Neural cell (in vitro differentiated cells): Measurements from ENCODE around the gene TMCC1. TPM values are rescaled to one million over a fixed set of nuclear protein-coding genes. Genes with fewer than 3 reads are reported as not detected.

Source experiments
- H2AFZ ChIP-seq: fragments of 200-600, 300-800 bp; sonication (generic), shearing (Covaris generic); 2 replicates; pipeline ENCODE4 v1.6.0; 2014; ENCODE audit warnings: low read depth, mild to moderate bottlenecking, antibody characterized with exemption, low read length, moderate library complexity
- H3F3A ChIP-seq: fragments of 200-600 bp; shearing (Covaris generic); 2 replicates; pipeline ENCODE4 v1.6.1; 2016; ENCODE audit warnings: mild to moderate bottlenecking, moderate library complexity, mixed read lengths, antibody characterized with exemption, low read length; ENCODE audit not compliant: insufficient read depth, poor library complexity, severe bottlenecking
- H3K27ac ChIP-seq: fragments of 200-600, 300-800 bp; sonication (generic), shearing (Covaris generic); 2 replicates; pipeline ENCODE4 v1.5.1; 2014; ENCODE audit warnings: mild to moderate bottlenecking, low read length, moderate library complexity
- H3K27me3 ChIP-seq: fragments of 300-800, 200-600 bp; sonication (generic), shearing (Covaris generic); 2 replicates; pipeline ENCODE4 v1.6.0; 2014; ENCODE audit warnings: mild to moderate bottlenecking, low read depth, low read length, moderate library complexity; ENCODE audit not compliant: insufficient read depth
- H3K36me3 ChIP-seq: fragments of 300-800, 200-600 bp; sonication (generic), shearing (Covaris generic); 2 replicates; pipeline ENCODE4 v1.5.1; 2014; ENCODE audit warnings: mild to moderate bottlenecking, antibody characterized with exemption, low read length, moderate library complexity; ENCODE audit not compliant: insufficient read depth
- H3K4me2 ChIP-seq: fragments of 300-800, 200-600 bp; sonication (generic), shearing (Covaris generic); 2 replicates; pipeline ENCODE4 v1.6.0; 2014; ENCODE audit warnings: mild to moderate bottlenecking, low read length
- H3K4me3 ChIP-seq: fragments of 300-800, 200-600 bp; sonication (generic), shearing (Covaris generic); 2 replicates; pipeline ENCODE4 v1.5.1; 2014; ENCODE audit warnings: mild to moderate bottlenecking, low read length, moderate library complexity
- H3K79me2 ChIP-seq: fragments of 200-600 bp; shearing (Covaris generic); replicated peaks from 2 replicates; pipeline ENCODE4 v1.6.0; 2014; ENCODE audit warnings: mild to moderate bottlenecking, low read length, moderate library complexity; ENCODE audit not compliant: insufficient read depth
- H3K9ac ChIP-seq: fragments of 300-800, 200-600 bp; sonication (generic), shearing (Covaris generic); 2 replicates; pipeline ENCODE4 v1.6.1; 2016; ENCODE audit warnings: mild to moderate bottlenecking, low read length, mixed read lengths
- H3K9me2 ChIP-seq: fragments of 200-600 bp; shearing (Covaris generic); 2 replicates; pipeline ENCODE4 v1.6.1; 2016; ENCODE audit warnings: mild to moderate bottlenecking, low read length, mixed read lengths; ENCODE audit not compliant: insufficient read depth
- H3K9me3 ChIP-seq: fragments of 200-600, 300-800 bp; sonication (generic), shearing (Covaris generic); 2 replicates; pipeline ENCODE4 v1.6.1; 2016; ENCODE audit warnings: mild to moderate bottlenecking, mixed run types, low read length, moderate library complexity, mixed read lengths
- H4K20me1 ChIP-seq: fragments of 200-600 bp; shearing (Covaris generic); 2 replicates; pipeline ENCODE4 v1.6.1; 2016; ENCODE audit warnings: mild to moderate bottlenecking, mixed run types; ENCODE audit not compliant: insufficient read depth
- CTCF ChIP-seq: fragments of 450-650 bp; IDR thresholded peaks from 2 replicates; pipeline ENCODE4 v1.5.1; 2014; ENCODE audit warnings: antibody characterized with exemption, mild to moderate bottlenecking, moderate library complexity; ENCODE audit not compliant: poor library complexity, severe bottlenecking
- EP300 ChIP-seq: fragments of 450-650 bp; conservative IDR thresholded peaks from 2 replicates; pipeline ENCODE4 v1.6.1; 2014; ENCODE audit warnings: antibody characterized with exemption, mild to moderate bottlenecking, moderate library complexity; ENCODE audit not compliant: poor library complexity, severe bottlenecking
- EZH2 ChIP-seq: fragments of 200-600, 300-800 bp; shearing (Covaris generic), sonication (generic); IDR thresholded peaks from 2 replicates; pipeline ENCODE4 v1.6.1; 2014; ENCODE audit warnings: antibody characterized with exemption, low read length, borderline replicate concordance, mild to moderate bottlenecking; ENCODE audit not compliant: insufficient read depth, poor library complexity, severe bottlenecking
- MXI1 ChIP-seq: fragments of 450-650 bp; conservative IDR thresholded peaks from 2 replicates; pipeline ENCODE4 v1.6.1; 2014; ENCODE audit warnings: antibody characterized with exemption, mild to moderate bottlenecking; ENCODE audit not compliant: poor library complexity, severe bottlenecking
- POLR2AphosphoS5 ChIP-seq: IDR thresholded peaks from 2 replicates; pipeline ENCODE4 v1.6.1; 2012
- RAD21 ChIP-seq: fragments of 450-650 bp; conservative IDR thresholded peaks from 2 replicates; pipeline ENCODE4 v1.6.1; 2014; ENCODE audit warnings: antibody characterized with exemption, mild to moderate bottlenecking, moderate library complexity
- SMC3 ChIP-seq: fragments of 450-650 bp; conservative IDR thresholded peaks from 2 replicates; pipeline ENCODE4 v1.6.1; 2014; ENCODE audit warnings: antibody characterized with exemption, mild to moderate bottlenecking, moderate library complexity; ENCODE audit not compliant: poor library complexity
- TAF1 ChIP-seq: IDR thresholded peaks from 2 replicates; pipeline ENCODE4 v1.6.1; 2012; ENCODE audit warnings: low read depth
- polyA plus RNA-seq: library from polyadenylated mRNA; depleted of rRNA; stranded (reverse); fragments of >200 nt; gene quantifications from 2 replicates; pipeline ENCODE4 v1.2.3, GENCODE V29; 2014
- TF ChIP-seq, protein P1 (sequence below): IDR thresholded peaks from 2 replicates; pipeline ENCODE4 v1.6.1; 2012; ENCODE audit warnings: borderline replicate concordance

TMCC1 gene
- polyA plus RNA-seq, 1 donor from 2014 or later, result 25.0 TPM

- no peaks in the 10 kb centered on the region for H3K9me2 ChIP-seq
- H3K79me2 ChIP-seq, result peaks cover 11% of the 10 kb centered on the region
- H3K4me3 ChIP-seq, result no peak overlapping the region
- no peak overlapping the region for H2AFZ ChIP-seq
- TF ChIP-seq RAD21, result no peak
- no peak for TF ChIP-seq CTCF
- no peak for TF ChIP-seq TAF1
- no peak for TF ChIP-seq MXI1
- TF ChIP-seq EZH2, result no peak
- TF ChIP-seq EP300, result no peak
- no peak for TF ChIP-seq POLR2AphosphoS5
- TF ChIP-seq SMC3, result no peak
- TF ChIP-seq, protein P1, sequence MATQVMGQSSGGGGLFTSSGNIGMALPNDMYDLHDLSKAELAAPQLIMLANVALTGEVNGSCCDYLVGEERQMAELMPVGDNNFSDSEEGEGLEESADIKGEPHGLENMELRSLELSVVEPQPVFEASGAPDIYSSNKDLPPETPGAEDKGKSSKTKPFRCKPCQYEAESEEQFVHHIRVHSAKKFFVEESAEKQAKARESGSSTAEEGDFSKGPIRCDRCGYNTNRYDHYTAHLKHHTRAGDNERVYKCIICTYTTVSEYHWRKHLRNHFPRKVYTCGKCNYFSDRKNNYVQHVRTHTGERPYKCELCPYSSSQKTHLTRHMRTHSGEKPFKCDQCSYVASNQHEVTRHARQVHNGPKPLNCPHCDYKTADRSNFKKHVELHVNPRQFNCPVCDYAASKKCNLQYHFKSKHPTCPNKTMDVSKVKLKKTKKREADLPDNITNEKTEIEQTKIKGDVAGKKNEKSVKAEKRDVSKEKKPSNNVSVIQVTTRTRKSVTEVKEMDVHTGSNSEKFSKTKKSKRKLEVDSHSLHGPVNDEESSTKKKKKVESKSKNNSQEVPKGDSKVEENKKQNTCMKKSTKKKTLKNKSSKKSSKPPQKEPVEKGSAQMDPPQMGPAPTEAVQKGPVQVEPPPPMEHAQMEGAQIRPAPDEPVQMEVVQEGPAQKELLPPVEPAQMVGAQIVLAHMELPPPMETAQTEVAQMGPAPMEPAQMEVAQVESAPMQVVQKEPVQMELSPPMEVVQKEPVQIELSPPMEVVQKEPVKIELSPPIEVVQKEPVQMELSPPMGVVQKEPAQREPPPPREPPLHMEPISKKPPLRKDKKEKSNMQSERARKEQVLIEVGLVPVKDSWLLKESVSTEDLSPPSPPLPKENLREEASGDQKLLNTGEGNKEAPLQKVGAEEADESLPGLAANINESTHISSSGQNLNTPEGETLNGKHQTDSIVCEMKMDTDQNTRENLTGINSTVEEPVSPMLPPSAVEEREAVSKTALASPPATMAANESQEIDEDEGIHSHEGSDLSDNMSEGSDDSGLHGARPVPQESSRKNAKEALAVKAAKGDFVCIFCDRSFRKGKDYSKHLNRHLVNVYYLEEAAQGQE, result no peak
- no peak overlapping the region for H3K4me2 ChIP-seq
- H3K36me3 ChIP-seq, result no peaks in the 10 kb centered on the region
- H3K27ac ChIP-seq, result no peak overlapping the region
- H4K20me1 ChIP-seq, result no peaks in the 10 kb centered on the region
- H3K27me3 ChIP-seq, result no peaks in the 10 kb centered on the region
- H3F3A ChIP-seq, result no peaks in the 10 kb centered on the region
- no peaks in the 10 kb centered on the region for H3K9me3 ChIP-seq
- H3K9ac ChIP-seq, result no peak overlapping the region
Measured at GRCh38 chr3:129692743-129693142, 200.8 kb downstream of the TMCC1 start.

DNA sequence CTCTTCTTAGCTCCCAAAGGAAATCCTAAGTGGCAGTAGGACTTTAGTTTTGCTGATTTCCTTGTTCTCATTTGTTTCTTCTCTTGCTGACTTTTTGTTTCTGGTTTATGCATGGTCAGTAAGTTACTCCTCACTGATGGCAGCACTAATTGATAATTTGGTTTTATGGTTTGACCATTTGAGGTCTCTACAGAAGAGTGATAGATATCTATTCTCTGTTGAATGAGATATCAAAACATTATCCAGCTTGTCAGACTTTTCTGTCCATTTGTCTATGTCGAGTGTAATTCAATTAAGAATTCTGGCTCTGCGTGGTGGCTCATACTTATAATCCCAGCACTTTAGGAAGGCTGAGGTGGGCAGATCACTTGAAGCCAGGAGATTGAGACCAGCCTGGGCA is 202.5 kb downstream of the TMCC1 start:
- Histone ChIP-seq H3F3A (no peaks in the 10 kb centered on the region), H3K36me3 (no peaks in the 10 kb centered on the region), H2AFZ (no peak overlapping the region), H3K79me2 (peaks cover 21% of the 10 kb centered on the region), H3K27me3 (no peaks in the 10 kb centered on the region), H3K4me3 (no peak overlapping the region), H3K9ac (no peak overlapping the region), H3K9me3 (no peaks in the 10 kb centered on the region), H3K9me2 (no peaks in the 10 kb centered on the region), H4K20me1 (no peaks in the 10 kb centered on the region), H3K27ac (no peak overlapping the region), H3K4me2 (no peak overlapping the region)
- no peak for TF ChIP-seq POLR2AphosphoS5
- TF ChIP-seq MXI1, result no peak
- TF ChIP-seq RAD21, result no peak
- no peak for TF ChIP-seq SMC3
- TF ChIP-seq, protein P1, result no peak
- TF ChIP-seq EP300, result no peak
- TF ChIP-seq CTCF, result no peak
- TF ChIP-seq TAF1, result no peak
- TF ChIP-seq EZH2, result no peak
